Inflammatory macrophage treated with lipopolysaccharide for 1 hour (primary cell): ENCODE measurements around the gene ENOX1.

ENCODE experiments used
- DNase-seq, 2 donors: peaks; one replicate each; pipeline ENCODE4 v3.0.0-alpha.2; 2020 to 2022

Gene ENOX1

GRCh38 chr13:43299374-43299773, 487.4 kb downstream of the ENOX1 start:
- DNase-seq, result no peak

GRCh38 chr13:43298816-43299215, 488.0 kb downstream of the ENOX1 start:
- DNase-seq, result no peak

GRCh38 chr13:43297967-43298678, 488.6 kb downstream of the ENOX1 start:
- DNase-seq, result no peak

- no peak for DNase-seq
Measured at GRCh38 chr13:43295825-43296564, 490.8 kb downstream of the ENOX1 start.

GRCh38 chr13:43295321-43295720, 491.5 kb downstream of the ENOX1 start:
- no peak for DNase-seq

- no peak for DNase-seq
Measured at GRCh38 chr13:43294412-43294811, 492.4 kb downstream of the ENOX1 start.

GRCh38 chr13:43293986-43294385, 492.8 kb downstream of the ENOX1 start:
- DNase-seq, result no peak

- DNase-seq, result no peak
Measured at GRCh38 chr13:43293561-43293960, 493.2 kb downstream of the ENOX1 start.

- DNase-seq, result no peak
Measured at GRCh38 chr13:43293008-43293407, 493.8 kb downstream of the ENOX1 start.

- no peak for DNase-seq
Measured at GRCh38 chr13:43291287-43292060, 495.3 kb downstream of the ENOX1 start.

GRCh38 chr13:43289470-43290255, 497.1 kb downstream of the ENOX1 start:
- DNase-seq, result no peak

GRCh38 chr13:43286751-43287150, 500.0 kb downstream of the ENOX1 start:
- no peak for DNase-seq

GRCh38 chr13:43285933-43286597, 500.7 kb downstream of the ENOX1 start:
- DNase-seq, result no peak

GRCh38 chr13:43284162-43284561, 502.6 kb downstream of the ENOX1 start:
- no peak for DNase-seq

GRCh38 chr13:43279696-43280095, 507.1 kb downstream of the ENOX1 start:
- DNase-seq, result no peak

- DNase-seq, result no peak
Measured at GRCh38 chr13:43278127-43278526, 508.6 kb downstream of the ENOX1 start.

GRCh38 chr13:43277142-43277541, 509.6 kb downstream of the ENOX1 start:
- no peak for DNase-seq

GRCh38 chr13:43274881-43275280, 511.9 kb downstream of the ENOX1 start:
- DNase-seq, result no peak

- no peak for DNase-seq
Measured at GRCh38 chr13:43273362-43273761, 513.4 kb downstream of the ENOX1 start.

- no peak for DNase-seq
Measured at GRCh38 chr13:43272851-43273250, 513.9 kb downstream of the ENOX1 start.

- no peak for DNase-seq
Measured at GRCh38 chr13:43271152-43271551, 515.6 kb downstream of the ENOX1 start.

- no peak for DNase-seq
Measured at GRCh38 chr13:43270130-43270830, 516.5 kb downstream of the ENOX1 start.
